Coronary artery (tissue), 2 donors: ENCODE results near the gene GNAL.

Experiments used
- DNase-seq: peaks from one replicate; pipeline ENCODE4 v3.0.0-alpha.2; 2017; ENCODE audit warnings: low spot score
- H3K27ac ChIP-seq, 2 donors: fragments of 200-600 bp; sonication (generic); one replicate each; pipeline ENCODE4 v1.5.1; 2016 to 2019
- H3K4me3 ChIP-seq: fragments of 200-600 bp; sonication (generic); 2 replicates; pipeline ENCODE4 v1.5.1; 2016; ENCODE audit warnings: mild to moderate bottlenecking, moderate library complexity
- CTCF ChIP-seq: fragments of 200-600 bp; sonication (generic); IDR thresholded peaks from one replicate; pipeline ENCODE4 v1.5.1; 2019; ENCODE audit warnings: antibody characterized with exemption

The GNAL gene

GRCh38 chr18:11669271-11669947 lies 19.7 kb upstream of the GNAL start:
- Histone ChIP-seq H3K4me3 (peak overlapping the region; percentile 28), H3K27ac (no peak overlapping the region)
- TF ChIP-seq CTCF = no peak
- no peak for DNase-seq

- no peak for DNase-seq
- TF ChIP-seq CTCF = no peak
- Histone ChIP-seq H3K27ac (no peak overlapping the region), H3K4me3 (no peak overlapping the region)
Measured at GRCh38 chr18:11669948-11670275, 19.2 kb upstream of the GNAL start.

- no peak overlapping the region for H3K4me3 ChIP-seq
- DNase-seq = no peak
- TF ChIP-seq CTCF = no peak
- no peak overlapping the region for H3K27ac ChIP-seq
Measured at GRCh38 chr18:11671156-11671555, 17.9 kb upstream of the GNAL start.

- no peak overlapping the region for H3K27ac ChIP-seq
- DNase-seq = no peak
- TF ChIP-seq CTCF = no peak
- H3K4me3 ChIP-seq = no peak overlapping the region
Measured at GRCh38 chr18:11672198-11672597, 16.9 kb upstream of the GNAL start.

- Histone ChIP-seq H3K27ac (no peak overlapping the region), H3K4me3 (no peak overlapping the region)
- no peak for DNase-seq
- TF ChIP-seq CTCF = no peak
Measured at GRCh38 chr18:11672846-11673454, 16.1 kb upstream of the GNAL start.

- no peak for DNase-seq
- TF ChIP-seq CTCF = no peak
Measured at GRCh38 chr18:11673560-11673959, 15.5 kb upstream of the GNAL start.

GRCh38 chr18:11674119-11674518 lies 14.9 kb upstream of the GNAL start:
- DNase-seq = no peak
- no peak overlapping the region for H3K27ac ChIP-seq
- H3K4me3 ChIP-seq = no peak overlapping the region
- no peak for TF ChIP-seq CTCF

More at GRCh38 chr18:11673560-11673959, 15.5 kb upstream of the GNAL start:
- Histone ChIP-seq H3K4me3 (no peak overlapping the region), H3K27ac (no peak overlapping the region)
